CD14-positive monocyte (primary cell): ENCODE data around the gene METTL1. TPM values are rescaled to one million over a fixed set of nuclear protein-coding genes. Genes with fewer than 3 reads are reported as not detected.

Experiments used
- DNase-seq, 3 donors: peaks; one replicate each; pipeline ENCODE4 v3.0.0-alpha.2; 2011 to 2022
- H2AFZ ChIP-seq: 2 replicates; pipeline ENCODE4 v1.6.0; 2012; ENCODE audit warnings: mild to moderate bottlenecking, low read depth, low read length, inconsistent platforms; ENCODE audit not compliant: insufficient read depth, poor library complexity, severe bottlenecking
- H3K27ac ChIP-seq, 2 donors: 1 replicate in 1 of 2; 2 replicates in 1 of 2; pipeline ENCODE4 v1.5.1; 2012 to 2013; ENCODE audit warnings: low read length in 2 of 2, control low read depth in 1 of 2, inconsistent platforms in 1 of 2, low read depth in 1 of 2, mild to moderate bottlenecking in 1 of 2
- H3K27me3 ChIP-seq, 2 donors: one replicate each; pipeline versions ENCODE4 v1.6.0 to v1.6.1; 2011 to 2013; ENCODE audit warnings: low read length in 2 of 2; ENCODE audit not compliant: control insufficient read depth in 2 of 2, insufficient read depth in 2 of 2
- H3K36me3 ChIP-seq, 2 donors: replicated peaks in 1 of 2; 1 replicate in 1 of 2; 2 replicates in 1 of 2; pipeline versions ENCODE4 v1.5.1 to v1.6.1; 2012 to 2013; ENCODE audit warnings: low read length in 2 of 2, control low read depth in 1 of 2, inconsistent platforms in 1 of 2, mild to moderate bottlenecking in 1 of 2; ENCODE audit not compliant: insufficient read depth in 2 of 2, control insufficient read depth in 1 of 2
- H3K4me1 ChIP-seq, 2 donors: 1 replicate in 1 of 2; 2 replicates in 1 of 2; pipeline versions ENCODE4 v1.5.1 to v1.6.1; 2012 to 2013; ENCODE audit warnings: low read length in 2 of 2, control low read depth in 1 of 2, inconsistent platforms in 1 of 2, mild to moderate bottlenecking in 1 of 2, moderate library complexity in 1 of 2; ENCODE audit not compliant: insufficient read depth in 2 of 2, control insufficient read depth in 1 of 2
- H3K4me2 ChIP-seq: replicated peaks from 2 replicates; pipeline ENCODE3; 2012; ENCODE audit warnings: low read length, moderate library complexity, mild to moderate bottlenecking; ENCODE audit not compliant: poor library complexity, severe bottlenecking; ENCODE audit errors: extremely low read depth
- H3K4me3 ChIP-seq, 3 experiments: fragments of 200-600 bp in 1 of 3; sonication (generic) in 1 of 3; replicated peaks in 1 of 3; 1 replicate in 2 of 3; 2 replicates in 1 of 3; pipeline ENCODE4 v1.5.1; 2011 to 2013; ENCODE audit warnings: low read length in 3 of 3, mild to moderate bottlenecking in 3 of 3, control low read depth in 2 of 3, low read depth in 2 of 3, inconsistent platforms in 1 of 3, moderate library complexity in 1 of 3
- H3K79me2 ChIP-seq: 2 replicates; pipeline ENCODE4 v1.6.0; 2012; ENCODE audit warnings: mild to moderate bottlenecking, control low read depth, inconsistent platforms, low read length, moderate library complexity; ENCODE audit not compliant: insufficient read depth
- H3K9ac ChIP-seq: 2 replicates; pipeline ENCODE4 v1.6.0; 2017; ENCODE audit warnings: low read length, mild to moderate bottlenecking; ENCODE audit not compliant: insufficient read depth, poor library complexity, severe bottlenecking
- H3K9me3 ChIP-seq, 2 donors: replicated peaks in 1 of 2; 1 replicate in 1 of 2; 2 replicates in 1 of 2; pipeline versions ENCODE4 v1.5.1 to v1.6.1; 2012 to 2013; ENCODE audit warnings: low read length in 2 of 2, control low read depth in 1 of 2; ENCODE audit not compliant: control insufficient read depth in 1 of 2, insufficient read depth in 1 of 2
- H4K20me1 ChIP-seq: 2 replicates; pipeline ENCODE4 v1.6.0; 2012; ENCODE audit warnings: mild to moderate bottlenecking, low read length, control low read depth, moderate library complexity; ENCODE audit not compliant: insufficient read depth
- H3K27ac Mint-ChIP-seq, 7 donors: one replicate each; pipeline ENCODE4 v1.8.0; 2020; ENCODE audit warnings: mild to moderate bottlenecking in 7 of 7, mixed read lengths in 7 of 7, moderate library complexity in 6 of 7, inconsistent platforms in 2 of 7
- H3K27me3 Mint-ChIP-seq, 3 donors: one replicate each; pipeline ENCODE4 v1.8.0; 2021 to 2022; ENCODE audit warnings: low read depth in 3 of 3, mild to moderate bottlenecking in 3 of 3, mixed read lengths in 3 of 3, moderate library complexity in 3 of 3, inconsistent platforms in 1 of 3
- H3K36me3 Mint-ChIP-seq, 2 donors: one replicate each; pipeline ENCODE4 v1.8.0; 2020; ENCODE audit warnings: mixed read lengths in 2 of 2, inconsistent platforms in 1 of 2, mild to moderate bottlenecking in 1 of 2
- H3K4me1 Mint-ChIP-seq: one replicate; pipeline ENCODE4 v1.8.0; 2020; ENCODE audit warnings: mild to moderate bottlenecking, mixed read lengths
- H3K4me3 Mint-ChIP-seq, 2 donors: one replicate each; pipeline ENCODE4 v1.8.0; 2020; ENCODE audit warnings: mild to moderate bottlenecking in 2 of 2, mixed read lengths in 2 of 2, moderate library complexity in 1 of 2
- H3K9me3 Mint-ChIP-seq, 7 donors: one replicate each; pipeline ENCODE4 v1.8.0; 2020 to 2022; ENCODE audit warnings: mixed read lengths in 7 of 7, mild to moderate bottlenecking in 6 of 7, moderate library complexity in 6 of 7, inconsistent platforms in 2 of 7
- CTCF ChIP-seq: fragments of 200-600 bp; IDR thresholded peaks from one replicate; pipeline ENCODE4 v1.8.0; 2022; ENCODE audit warnings: antibody characterized with exemption, mild to moderate bottlenecking
- WGBS: methylation state at CpG from one replicate; pipeline ENCODE4 v1.1.5; 2013; ENCODE audit warnings: missing lambda C conversion rate; ENCODE audit not compliant: insufficient coverage; 5-methylcytosine and 5-hydroxymethylcytosine counted together
- intact Hi-C, 2 donors: fragments of 100-400 bp; cut with micrococcal nuclease; formaldehyde crosslinking; loops; one replicate each; pipeline versions ENCODE4 v1.15.0 to v1.15.1; 2023
- polyA plus RNA-seq, 3 donors: library from polyadenylated mRNA; depleted of rRNA in 1 of 3; unstranded in 2 of 3; stranded (reverse) in 1 of 3; fragments of 300-500 nt in 2 of 3; fragments of >200 nt in 1 of 3; fragmentation: Illumina TruSeq in 2 of 3; gene quantifications; 1 replicate in 2 of 3; 2 replicates in 1 of 3; pipeline ENCODE4 v1.2.3, GENCODE V29; 2012 to 2021

The METTL1 gene
- polyA plus RNA-seq, 3 donors, result 3.4 to 5.0 (median 3.7) TPM

DNA sequence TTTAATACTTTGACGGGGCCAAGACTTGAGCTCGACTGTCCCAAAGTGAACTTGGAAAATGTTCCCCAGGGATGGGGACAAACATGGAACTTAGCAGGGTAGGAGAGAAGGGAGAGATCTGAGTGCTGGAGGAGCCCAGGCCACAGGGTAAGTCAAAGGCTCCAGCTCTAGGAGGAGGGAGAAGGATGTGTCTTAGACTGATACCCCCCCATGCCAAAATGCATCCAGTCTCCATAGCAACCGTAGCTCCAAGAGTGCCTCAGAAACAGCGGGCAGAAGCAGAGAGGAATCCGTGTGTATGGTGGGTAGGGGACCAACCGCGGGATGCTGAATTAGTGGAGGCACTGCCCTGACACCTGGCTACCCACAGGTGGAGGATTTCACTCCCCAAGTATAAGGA is 32.5 kb downstream of the METTL1 start:
- Mint-ChIP-seq H3K27ac (peak overlapping the region in 1 of 7 donors; percentile 62), H3K36me3 (peaks cover 13 to 20% of the 10 kb centered on the region in 2 donors), H3K9me3 (no peaks in the 10 kb centered on the region), H3K4me3 (no peak overlapping the region), H3K4me1 (peaks cover 41% of the 10 kb centered on the region), H3K27me3 (peaks cover 0 to under 1% (median 0%) of the 10 kb centered on the region in 3 donors)
- Histone ChIP-seq H3K4me1 (peaks cover 32 to 35% of the 10 kb centered on the region in 2 donors), H4K20me1 (no peaks in the 10 kb centered on the region), H3K27me3 (no peaks in the 10 kb centered on the region), H3K4me3 (no peak overlapping the region), H3K9me3 (no peaks in the 10 kb centered on the region), H3K4me2 (no peak overlapping the region), H2AFZ (no peak overlapping the region), H3K27ac (no peak overlapping the region), H3K36me3 (peaks cover 6 to 17% of the 10 kb centered on the region in 2 donors), H3K79me2 (peaks cover 26% of the 10 kb centered on the region), H3K9ac (no peak overlapping the region)
- intact Hi-C loops, result no loop called here
- DNase-seq, result no peak
- no CpG with 5 or more reads among the region's 7 CpGs for WGBS
- TF ChIP-seq CTCF, result no peak

GRCh38 chr12:57738661-57739237 is 33.2 kb downstream of the METTL1 start, which contains the start of gene AGAP2:
TSS of gene AGAP2 (minus strand) at chr12:57738742. CDS start at chr12:57738246, 496 bp downstream.
- no peak within 1 kb of the TSS for H2AFZ ChIP-seq
- peaks cover 25 to 29% of the 10 kb centered on the region in 2 donors for H3K4me1 ChIP-seq
- no peak for DNase-seq
- no peaks in the 10 kb centered on the region for H3K9me3 ChIP-seq
- H3K9ac ChIP-seq, result no peak within 1 kb of the TSS
- no peaks in the 10 kb centered on the region for H4K20me1 ChIP-seq
- no peak within 1 kb of the TSS for H3K27ac ChIP-seq
- peaks cover 26% of the 10 kb centered on the region for H3K79me2 ChIP-seq
- intact Hi-C loops, result no loop called here
- H3K36me3 Mint-ChIP-seq, result peaks cover 19 to 26% of the 10 kb centered on the region in 2 donors
- no peaks in the 10 kb centered on the region for H3K27me3 ChIP-seq
- H3K36me3 ChIP-seq, result peaks cover 13 to 23% of the 10 kb centered on the region in 2 donors
- whole genome bisulfite sequencing, result 80% methylated on average over 13 of the region's 36 CpGs
- no peaks in the 10 kb centered on the region for H3K27me3 Mint-ChIP-seq
- H3K27ac Mint-ChIP-seq, result peak within 1 kb of the TSS in 1 of 7 donors; percentile 62
- peaks cover 35% of the 10 kb centered on the region for H3K4me1 Mint-ChIP-seq
- H3K4me3 Mint-ChIP-seq, result no peak within 1 kb of the TSS
- no peak for TF ChIP-seq CTCF
- no peak within 1 kb of the TSS for H3K4me2 ChIP-seq
- H3K9me3 Mint-ChIP-seq, result no peaks in the 10 kb centered on the region
- no peak within 1 kb of the TSS for H3K4me3 ChIP-seq
